NCI-H2081 (cell line): ENCODE data around the gene LASP1.
A peak's percentile ranks its signal among the peaks of the same experiment; 100 is the strongest.

Experiments
- DNase-seq, 2 experiments: peaks; one replicate each; lab custom pipeline; 2025; lab: John Stamatoyannopoulos, UW

Gene LASP1

GRCh38 chr17:38889745-38890409, 20.0 kb downstream of the LASP1 start:
- DNase-seq, result no peak

- no peak for DNase-seq
These were observed 20.5 kb downstream of the LASP1 start for GRCh38 chr17:38890410-38890746.

GRCh38 chr17:38891441-38891840, 21.6 kb downstream of the LASP1 start:
- DNase-seq, result no peak

- no peak for DNase-seq
These were observed 22.2 kb downstream of the LASP1 start for GRCh38 chr17:38892083-38892482.

GRCh38 chr17:38892620-38893019, 22.8 kb downstream of the LASP1 start:
- no peak for DNase-seq

- no peak for DNase-seq
These were observed 23.3 kb downstream of the LASP1 start for GRCh38 chr17:38893113-38893512.

GRCh38 chr17:38893607-38894006, 23.7 kb downstream of the LASP1 start:
- no peak for DNase-seq

- DNase-seq, result no peak
These were observed 24.4 kb downstream of the LASP1 start for GRCh38 chr17:38894276-38894675.

GRCh38 chr17:38896346-38896954, 26.6 kb downstream of the LASP1 start:
- no peak for DNase-seq

- DNase-seq, result no peak
These were observed 27.3 kb downstream of the LASP1 start for GRCh38 chr17:38897176-38897575.

- DNase-seq, result peak; percentile 11 to 48
These were observed 27.9 kb downstream of the LASP1 start for GRCh38 chr17:38897671-38898290.

- no peak for DNase-seq
These were observed 28.4 kb downstream of the LASP1 start for GRCh38 chr17:38898291-38898679.

GRCh38 chr17:38898812-38899348, 29.0 kb downstream of the LASP1 start:
- DNase-seq, result no peak

- no peak for DNase-seq
These were observed 29.6 kb downstream of the LASP1 start for GRCh38 chr17:38899421-38899820.

GRCh38 chr17:38900978-38901656, 31.3 kb downstream of the LASP1 start:
- DNase-seq, result peak in 1 of 2 experiments; percentile 7

- no peak for DNase-seq
These were observed 33.5 kb downstream of the LASP1 start for GRCh38 chr17:38903404-38903803.

GRCh38 chr17:38904892-38905291, 35.0 kb downstream of the LASP1 start:
- no peak for DNase-seq

- DNase-seq, result no peak
These were observed 35.5 kb downstream of the LASP1 start for GRCh38 chr17:38905375-38905774.

GRCh38 chr17:38906460-38907228, 36.8 kb downstream of the LASP1 start:
- no peak for DNase-seq

- DNase-seq, result no peak
These were observed 38.2 kb downstream of the LASP1 start for GRCh38 chr17:38907930-38908675.

GRCh38 chr17:38908676-38909181, 38.9 kb downstream of the LASP1 start:
- DNase-seq, result no peak
